ENCODE measurements around the gene EEPD1. TPM values are rescaled to one million over a fixed set of nuclear protein-coding genes. Genes with fewer than 3 reads are reported as not detected.

The EEPD1 gene
- total RNA-seq, 6 experiments from 2014 or later = 0.95 to 2.7 (median 1.5) TPM

DNA sequence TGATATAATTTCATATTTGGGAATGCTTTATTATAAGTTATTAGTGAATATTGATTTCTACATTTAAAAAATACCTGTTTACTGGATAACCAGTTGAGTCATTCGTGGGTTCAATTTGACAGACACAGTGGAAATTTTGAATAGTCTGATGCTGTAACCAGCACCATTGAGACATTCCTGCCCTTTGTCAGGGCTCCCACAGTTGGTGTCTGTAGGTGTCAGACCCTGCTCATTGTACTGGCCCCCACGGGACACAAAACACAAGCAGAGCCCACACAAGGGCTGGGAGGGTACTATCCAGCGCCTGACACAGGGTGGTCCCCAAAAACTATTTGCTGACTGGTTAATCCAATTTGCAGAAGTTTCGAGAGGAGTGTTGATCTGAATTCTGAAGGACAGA lies 35.9 kb downstream of the EEPD1 start:
- no peak overlapping the region for H3K4me3 Mint-ChIP-seq
- H3K27me3 Mint-ChIP-seq (ENCODE audit: insufficient read depth) = no peaks in the 10 kb centered on the region; the same call in 1 of the 2 replicates
- H3K4me1 Mint-ChIP-seq (ENCODE audit: low read depth) = peaks cover 37% of the 10 kb centered on the region
- no peak overlapping the region for H3K27ac Mint-ChIP-seq
- TF ChIP-seq, protein P1, sequence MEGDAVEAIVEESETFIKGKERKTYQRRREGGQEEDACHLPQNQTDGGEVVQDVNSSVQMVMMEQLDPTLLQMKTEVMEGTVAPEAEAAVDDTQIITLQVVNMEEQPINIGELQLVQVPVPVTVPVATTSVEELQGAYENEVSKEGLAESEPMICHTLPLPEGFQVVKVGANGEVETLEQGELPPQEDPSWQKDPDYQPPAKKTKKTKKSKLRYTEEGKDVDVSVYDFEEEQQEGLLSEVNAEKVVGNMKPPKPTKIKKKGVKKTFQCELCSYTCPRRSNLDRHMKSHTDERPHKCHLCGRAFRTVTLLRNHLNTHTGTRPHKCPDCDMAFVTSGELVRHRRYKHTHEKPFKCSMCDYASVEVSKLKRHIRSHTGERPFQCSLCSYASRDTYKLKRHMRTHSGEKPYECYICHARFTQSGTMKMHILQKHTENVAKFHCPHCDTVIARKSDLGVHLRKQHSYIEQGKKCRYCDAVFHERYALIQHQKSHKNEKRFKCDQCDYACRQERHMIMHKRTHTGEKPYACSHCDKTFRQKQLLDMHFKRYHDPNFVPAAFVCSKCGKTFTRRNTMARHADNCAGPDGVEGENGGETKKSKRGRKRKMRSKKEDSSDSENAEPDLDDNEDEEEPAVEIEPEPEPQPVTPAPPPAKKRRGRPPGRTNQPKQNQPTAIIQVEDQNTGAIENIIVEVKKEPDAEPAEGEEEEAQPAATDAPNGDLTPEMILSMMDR (IDR thresholded peaks at IDR 0.05) = no peak
- DNase-seq = no peak
- no peaks in the 10 kb centered on the region for H3K9me3 Mint-ChIP-seq
- no peaks in the 10 kb centered on the region for H3K36me3 Mint-ChIP-seq (ENCODE audit: low read depth)

DNA sequence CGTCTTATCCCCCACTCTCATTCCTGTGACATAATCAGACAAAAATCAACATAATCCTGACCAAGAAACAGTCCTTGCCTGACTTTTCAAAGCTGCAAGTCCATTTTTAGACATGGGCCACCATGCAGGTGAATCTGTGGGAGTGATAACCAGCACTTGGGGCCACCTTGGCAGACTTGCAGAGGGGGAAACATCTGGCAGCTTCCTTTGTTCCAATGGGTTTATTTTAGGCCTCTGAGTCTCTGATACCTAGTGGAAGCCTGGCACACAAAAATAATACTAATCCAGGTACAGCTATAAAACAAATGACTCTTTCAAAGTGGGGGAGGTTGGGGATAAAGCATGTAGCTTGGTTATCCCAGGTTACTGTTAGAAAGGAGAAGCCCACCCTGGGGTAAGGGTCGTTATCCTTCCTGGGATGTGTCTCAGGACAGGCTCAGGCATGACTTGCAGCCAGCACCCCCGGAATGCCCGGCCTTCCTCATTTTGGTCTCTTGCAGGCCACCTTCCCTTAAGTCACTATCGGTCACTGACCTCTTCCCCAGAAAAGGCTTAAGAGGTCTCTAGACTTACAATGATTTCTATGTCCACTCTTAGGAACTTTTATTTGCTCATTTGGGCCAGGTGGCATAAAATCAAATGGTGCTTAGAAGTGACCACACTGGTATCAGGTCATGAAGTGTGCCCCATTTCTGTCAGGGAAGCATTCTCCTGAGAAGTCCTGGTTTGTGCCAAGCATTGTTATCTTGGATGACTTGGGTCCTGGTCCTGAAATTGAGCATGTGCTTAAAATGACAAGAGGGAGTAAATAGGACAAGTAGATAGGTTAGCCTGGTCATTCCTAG lies 37.6 kb downstream of the EEPD1 start:
- no peak for DNase-seq
- peaks cover 53% of the 10 kb centered on the region for H3K4me1 Mint-ChIP-seq (ENCODE audit: low read depth)
- H3K36me3 Mint-ChIP-seq (ENCODE audit: low read depth) = no peaks in the 10 kb centered on the region
- H3K27me3 Mint-ChIP-seq (ENCODE audit: insufficient read depth) = peaks cover 6% of the 10 kb centered on the region
- H3K4me3 Mint-ChIP-seq = no peak overlapping the region
- H3K27ac Mint-ChIP-seq = peak overlapping the region; percentile 58; the same call in 1 of the 2 replicates
- H3K9me3 Mint-ChIP-seq = no peaks in the 10 kb centered on the region
- TF ChIP-seq, protein P1 (IDR thresholded peaks at IDR 0.05) = no peak

DNA sequence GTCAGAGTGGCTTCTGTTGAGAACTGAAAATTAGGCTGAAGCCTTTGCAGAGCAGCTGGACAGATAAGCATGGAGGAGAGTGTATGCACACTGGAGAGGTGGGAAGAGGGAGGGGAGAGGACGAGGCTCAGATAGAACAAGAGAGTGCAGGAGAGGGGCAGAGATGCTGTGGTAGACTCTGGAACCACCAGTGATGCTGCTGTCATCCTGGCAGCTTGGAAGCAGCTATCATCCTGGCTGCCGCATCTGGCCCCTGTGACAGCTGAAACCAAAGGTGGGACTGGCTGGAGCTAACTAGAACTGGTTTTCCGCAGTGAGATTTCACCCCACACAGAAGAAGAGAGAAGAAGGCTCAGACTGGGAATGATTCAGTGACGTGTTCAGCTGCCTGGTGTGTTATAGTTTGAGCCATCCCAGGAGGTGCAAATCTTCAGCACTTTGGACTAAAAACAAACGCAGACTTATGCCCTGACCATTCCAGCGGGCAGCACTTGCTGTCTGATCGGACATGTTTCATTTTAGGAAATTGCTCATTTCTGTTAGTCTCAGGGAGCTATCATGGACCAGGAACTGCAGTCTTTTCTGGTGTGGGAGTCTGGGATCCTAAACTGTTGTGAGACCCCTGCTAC lies 38.4 kb downstream of the EEPD1 start:
- Mint-ChIP-seq H3K36me3 (ENCODE audit: low read depth) (no peaks in the 10 kb centered on the region), H3K9me3 (no peaks in the 10 kb centered on the region), H3K27ac (peak overlapping the region; percentile 58), H3K4me1 (ENCODE audit: low read depth) (peaks cover 53% of the 10 kb centered on the region), H3K4me3 (peak overlapping the region; percentile 76), H3K27me3 (ENCODE audit: insufficient read depth) (peaks cover 6% of the 10 kb centered on the region)
- no peak for DNase-seq
- TF ChIP-seq, protein P1 (IDR thresholded peaks at IDR 0.05) = no peak

DNA sequence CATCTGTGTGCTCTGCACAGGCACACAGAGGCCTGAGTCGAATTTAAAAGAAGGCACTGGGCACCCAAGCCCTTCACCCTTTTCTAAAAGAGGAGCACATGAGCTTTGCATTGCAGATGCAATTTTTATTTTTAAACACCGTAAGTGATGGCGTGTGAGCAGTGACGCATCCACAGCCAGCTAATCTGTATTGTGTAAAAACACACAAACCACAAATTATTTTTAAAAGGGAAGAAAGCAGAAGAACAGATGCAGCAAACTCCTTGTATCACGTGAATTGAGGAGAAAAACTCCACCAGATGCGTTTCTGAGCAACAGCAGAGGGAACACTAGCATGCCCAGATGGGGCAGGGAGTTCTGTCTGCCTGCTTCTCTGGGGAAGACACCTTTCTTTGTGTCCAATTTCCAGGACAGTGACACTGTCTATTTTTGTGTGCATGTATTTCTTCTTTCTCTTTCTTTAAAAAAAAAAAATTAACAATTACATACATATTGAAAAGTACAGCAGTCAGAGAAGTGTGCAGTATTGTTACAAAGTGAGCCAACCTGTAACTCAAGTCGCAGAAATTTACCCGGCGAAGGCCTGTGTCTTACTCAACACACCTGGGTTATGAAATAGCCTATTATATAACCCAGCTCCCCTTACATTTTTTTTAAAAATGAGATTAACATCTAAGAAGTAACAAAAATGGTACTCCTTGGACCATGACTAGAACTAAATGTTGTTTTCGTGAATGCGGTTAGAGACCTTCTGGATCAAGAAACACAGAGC lies 39.2 kb downstream of the EEPD1 start:
- Mint-ChIP-seq H3K9me3 (no peaks in the 10 kb centered on the region), H3K27me3 (ENCODE audit: insufficient read depth) (peaks cover 6% of the 10 kb centered on the region), H3K4me1 (ENCODE audit: low read depth) (peaks cover 54% of the 10 kb centered on the region), H3K27ac (peak overlapping the region; percentile 58), H3K4me3 (peak overlapping the region; percentile 76), H3K36me3 (ENCODE audit: low read depth) (no peaks in the 10 kb centered on the region)
- TF ChIP-seq, protein P1 (IDR thresholded peaks at IDR 0.05) = peak; percentile 26; the same call in 1 of the 2 replicates
- DNase-seq = peak; percentile 88

DNA sequence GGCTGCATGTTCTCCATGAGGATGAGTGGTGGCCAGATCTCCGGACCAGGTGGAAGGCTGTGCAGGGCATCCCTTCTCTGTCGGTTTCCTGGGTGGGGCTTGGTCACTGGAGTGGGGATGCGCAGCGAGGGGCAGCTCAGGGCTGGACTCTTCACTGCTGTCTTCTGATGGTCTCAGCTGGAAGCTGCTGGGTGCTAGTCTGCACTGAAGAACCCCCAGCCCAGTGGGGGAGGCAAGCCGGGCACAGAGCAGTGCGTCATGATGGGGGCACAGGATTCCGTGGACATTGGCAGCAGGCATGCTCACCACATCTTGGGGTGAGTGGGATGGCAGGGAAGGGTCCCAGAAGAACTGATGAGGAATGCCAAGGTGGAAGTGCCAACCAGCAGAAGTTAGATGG lies 39.8 kb downstream of the EEPD1 start:
- Mint-ChIP-seq H3K4me3 (peak overlapping the region; percentile 76; the same call in 1 of the 2 replicates), H3K9me3 (no peaks in the 10 kb centered on the region), H3K4me1 (ENCODE audit: low read depth) (peaks cover 54% of the 10 kb centered on the region), H3K36me3 (ENCODE audit: low read depth) (no peaks in the 10 kb centered on the region), H3K27me3 (ENCODE audit: insufficient read depth) (peaks cover 6% of the 10 kb centered on the region), H3K27ac (peak overlapping the region; percentile 58; the same call in 1 of the 2 replicates)
- TF ChIP-seq, protein P1 (IDR thresholded peaks at IDR 0.05) = no peak
- no peak for DNase-seq

All from HFFc6 (cell line).